Activated CD8-positive, alpha-beta T cell treated with anti-CD3 and anti-CD28 coated beads, Interleukin-2, amount 10 ng/mL, durations not matched to agents 7 days and 5 days (primary cell): ENCODE results near the gene MEOX2. TPM values are rescaled to one million over a fixed set of nuclear protein-coding genes. Genes with fewer than 3 reads are reported as not detected.

Experiments used
- ATAC-seq: fragments of 150-1000 bp; cut with Tn5 transposase; one replicate; pipeline ENCODE4 v1.10.0; 2021; ENCODE audit warnings: moderate library complexity
- CTCF ChIA-PET: fragments of 350-600 bp; sonication (Branson Sonifier 250); formaldehyde crosslinking; loops from one replicate; lab custom pipeline; 2021; ENCODE audit warnings: antibody characterized with exemption; lab: Charles Lee
- POLR2A ChIA-PET: fragments of 350-600 bp; sonication (Branson Sonifier 250); formaldehyde crosslinking; loops from one replicate; lab custom pipeline; 2021; ENCODE audit warnings: antibody characterized with exemption; lab: Charles Lee
- DNase-seq: peaks from one replicate; pipeline ENCODE4 v3.0.0-alpha.2; 2020
- H3K27ac Mint-ChIP-seq: one replicate; pipeline ENCODE4 v1.8.0; 2021; ENCODE audit warnings: mild to moderate bottlenecking, mixed read lengths
- H3K27me3 Mint-ChIP-seq: one replicate; pipeline ENCODE4 v1.8.0; 2021; ENCODE audit warnings: low read depth, mixed read lengths
- H3K36me3 Mint-ChIP-seq: one replicate; pipeline ENCODE4 v1.8.0; 2021; ENCODE audit warnings: low read depth, mixed read lengths
- H3K4me1 Mint-ChIP-seq: one replicate; pipeline ENCODE4 v1.8.0; 2021; ENCODE audit warnings: low read depth, mixed read lengths
- H3K4me3 Mint-ChIP-seq: one replicate; pipeline ENCODE4 v1.8.0; 2021; ENCODE audit warnings: mild to moderate bottlenecking, mixed read lengths
- H3K9me3 Mint-ChIP-seq: one replicate; pipeline ENCODE4 v1.8.0; 2022; ENCODE audit warnings: mixed read lengths; ENCODE audit not compliant: insufficient read depth
- total RNA-seq, 2 experiments: library from RNA; stranded (reverse); gene quantifications; one replicate each; pipeline ENCODE4 v1.2.3, GENCODE V29; 2021

Gene MEOX2
- total RNA-seq, 2 experiments from 2014 or later = not detected

GRCh38 chr7:15688279-15688626 is 1.8 kb upstream of the MEOX2 start:
- Mint-ChIP-seq H3K27ac (no peak overlapping the region), H3K36me3 (peaks cover 3% of the 10 kb centered on the region), H3K9me3 (no peaks in the 10 kb centered on the region), H3K4me1 (no peaks in the 10 kb centered on the region), H3K4me3 (no peak overlapping the region), H3K27me3 (peaks cover 33% of the 10 kb centered on the region)
- ChIA-PET POLR2A (no interaction called here), CTCF (no interaction called here)
- ATAC-seq (no peak), DNase-seq (no peak)

- ChIA-PET CTCF (no interaction called here), POLR2A (no interaction called here)
- Mint-ChIP-seq H3K27me3 (peaks cover 33% of the 10 kb centered on the region), H3K27ac (no peak overlapping the region), H3K9me3 (no peaks in the 10 kb centered on the region), H3K36me3 (peaks cover 3% of the 10 kb centered on the region), H3K4me3 (no peak overlapping the region), H3K4me1 (no peaks in the 10 kb centered on the region)
- ATAC-seq (no peak), DNase-seq (no peak)
These were observed 1.2 kb upstream of the MEOX2 start for GRCh38 chr7:15687546-15688278.

- no peak for ATAC-seq
- no peak for DNase-seq
- no peak overlapping the region for H3K4me3 Mint-ChIP-seq
- peaks cover 3% of the 10 kb centered on the region for H3K36me3 Mint-ChIP-seq
- H3K9me3 Mint-ChIP-seq = no peaks in the 10 kb centered on the region
- H3K27me3 Mint-ChIP-seq = peaks cover 33% of the 10 kb centered on the region
- POLR2A ChIA-PET = no interaction called here
- H3K27ac Mint-ChIP-seq = no peak overlapping the region
- H3K4me1 Mint-ChIP-seq = no peaks in the 10 kb centered on the region
- CTCF ChIA-PET = no interaction called here
These were observed 568 bp upstream of the MEOX2 start for GRCh38 chr7:15686957-15687545.

GRCh38 chr7:15685358-15686294 is 857 bp downstream of the MEOX2 start:
- Mint-ChIP-seq H3K36me3 (peaks cover 3% of the 10 kb centered on the region), H3K27me3 (peaks cover 33% of the 10 kb centered on the region), H3K4me1 (no peaks in the 10 kb centered on the region), H3K4me3 (no peak overlapping the region), H3K27ac (peak overlapping the region; percentile 18), H3K9me3 (no peaks in the 10 kb centered on the region)
- POLR2A ChIA-PET = no interaction called here
- ATAC-seq (no peak), DNase-seq (no peak)
- CTCF ChIA-PET = no interaction called here

GRCh38 chr7:15684871-15685270 is 1.6 kb downstream of the MEOX2 start:
- ATAC-seq (no peak), DNase-seq (no peak)
- CTCF ChIA-PET = no interaction called here
- H3K4me3 Mint-ChIP-seq = no peak overlapping the region
- H3K36me3 Mint-ChIP-seq = peaks cover 3% of the 10 kb centered on the region
- POLR2A ChIA-PET = no interaction called here
- H3K27me3 Mint-ChIP-seq = peaks cover 33% of the 10 kb centered on the region
- H3K27ac Mint-ChIP-seq = no peak overlapping the region
- H3K4me1 Mint-ChIP-seq = no peaks in the 10 kb centered on the region
- H3K9me3 Mint-ChIP-seq = no peaks in the 10 kb centered on the region

GRCh38 chr7:15684111-15684800 is 2.2 kb downstream of the MEOX2 start:
- no peak for ATAC-seq

GRCh38 chr7:15682751-15683245 is 3.7 kb downstream of the MEOX2 start:
- Mint-ChIP-seq H3K4me3 (no peak overlapping the region), H3K27me3 (peaks cover 28% of the 10 kb centered on the region), H3K4me1 (no peaks in the 10 kb centered on the region), H3K9me3 (no peaks in the 10 kb centered on the region), H3K27ac (no peak overlapping the region), H3K36me3 (peaks cover 3% of the 10 kb centered on the region)
- DNase-seq (no peak), ATAC-seq (no peak)
- ChIA-PET POLR2A (no interaction called here), CTCF (no interaction called here)

More at GRCh38 chr7:15684111-15684800, 2.2 kb downstream of the MEOX2 start:
- no peak for DNase-seq
- peaks cover 33% of the 10 kb centered on the region for H3K27me3 Mint-ChIP-seq
- POLR2A ChIA-PET = no interaction called here
- no peaks in the 10 kb centered on the region for H3K4me1 Mint-ChIP-seq
- peaks cover 3% of the 10 kb centered on the region for H3K36me3 Mint-ChIP-seq
- CTCF ChIA-PET = no interaction called here
- H3K4me3 Mint-ChIP-seq = no peak overlapping the region
- no peak overlapping the region for H3K27ac Mint-ChIP-seq
- H3K9me3 Mint-ChIP-seq = no peaks in the 10 kb centered on the region

- no peak for DNase-seq
- H3K27ac Mint-ChIP-seq = no peak overlapping the region
- peaks cover 21% of the 10 kb centered on the region for H3K27me3 Mint-ChIP-seq
- no peak overlapping the region for H3K4me3 Mint-ChIP-seq
- H3K4me1 Mint-ChIP-seq = no peaks in the 10 kb centered on the region
- ChIA-PET POLR2A (no interaction called here), CTCF (no interaction called here)
- no peak for ATAC-seq
- peaks cover 3% of the 10 kb centered on the region for H3K36me3 Mint-ChIP-seq
- H3K9me3 Mint-ChIP-seq = no peaks in the 10 kb centered on the region
These were observed 4.4 kb downstream of the MEOX2 start for GRCh38 chr7:15682111-15682510.

- Mint-ChIP-seq H3K36me3 (peaks cover 3% of the 10 kb centered on the region), H3K9me3 (no peaks in the 10 kb centered on the region), H3K27me3 (peaks cover 17% of the 10 kb centered on the region), H3K4me3 (no peak overlapping the region), H3K27ac (no peak overlapping the region), H3K4me1 (no peaks in the 10 kb centered on the region)
- no peak for DNase-seq
- CTCF ChIA-PET = no interaction called here
- POLR2A ChIA-PET = no interaction called here
- no peak for ATAC-seq
These were observed 4.9 kb downstream of the MEOX2 start for GRCh38 chr7:15681631-15682030.

- no peak overlapping the region for H3K27ac Mint-ChIP-seq
- ChIA-PET CTCF (no interaction called here), POLR2A (no interaction called here)
- ATAC-seq = no peak
- no peaks in the 10 kb centered on the region for H3K4me1 Mint-ChIP-seq
- peaks cover 2% of the 10 kb centered on the region for H3K36me3 Mint-ChIP-seq
- no peaks in the 10 kb centered on the region for H3K9me3 Mint-ChIP-seq
- no peak for DNase-seq
- H3K27me3 Mint-ChIP-seq = peaks cover 12% of the 10 kb centered on the region
- H3K4me3 Mint-ChIP-seq = no peak overlapping the region
These were observed 5.3 kb downstream of the MEOX2 start for GRCh38 chr7:15681186-15681585.

GRCh38 chr7:15680446-15680845 is 6.0 kb downstream of the MEOX2 start:
- H3K36me3 Mint-ChIP-seq = no peaks in the 10 kb centered on the region
- ChIA-PET CTCF (no interaction called here), POLR2A (no interaction called here)
- no peaks in the 10 kb centered on the region for H3K4me1 Mint-ChIP-seq
- DNase-seq = no peak
- H3K27ac Mint-ChIP-seq = no peak overlapping the region
- no peaks in the 10 kb centered on the region for H3K9me3 Mint-ChIP-seq
- ATAC-seq = no peak
- H3K4me3 Mint-ChIP-seq = no peak overlapping the region
- peaks cover 5% of the 10 kb centered on the region for H3K27me3 Mint-ChIP-seq
